ENCODE results near the gene R3HDM1. TPM values are rescaled to one million over a fixed set of nuclear protein-coding genes. Genes with fewer than 3 reads are reported as not detected.

Gene R3HDM1
- 10 to 100 TPM; 11.3 to 24.3 (median 18.5) TPM for total RNA-seq
- polyA plus RNA-seq: 1 to 10 TPM; 5.7 to 9.4 TPM
- long read RNA-seq, donor 1, partial matches to known transcripts: 9 of 11 reads
- long read RNA-seq, donor 1, other reads (novel, unspliced or antisense): 0 of 11 reads
- long read RNA-seq, donor 2, full-length matches to known transcripts: 1 of 19 reads
- long read RNA-seq, donor 2, partial matches to known transcripts: 15 of 19 reads
- long read RNA-seq, donor 2, other reads (novel, unspliced or antisense): 3 of 19 reads
- long read RNA-seq, donor 3, partial matches to known transcripts: 18 of 18 reads
- long read RNA-seq, donor 3, other reads (novel, unspliced or antisense): 0 of 18 reads

DNA sequence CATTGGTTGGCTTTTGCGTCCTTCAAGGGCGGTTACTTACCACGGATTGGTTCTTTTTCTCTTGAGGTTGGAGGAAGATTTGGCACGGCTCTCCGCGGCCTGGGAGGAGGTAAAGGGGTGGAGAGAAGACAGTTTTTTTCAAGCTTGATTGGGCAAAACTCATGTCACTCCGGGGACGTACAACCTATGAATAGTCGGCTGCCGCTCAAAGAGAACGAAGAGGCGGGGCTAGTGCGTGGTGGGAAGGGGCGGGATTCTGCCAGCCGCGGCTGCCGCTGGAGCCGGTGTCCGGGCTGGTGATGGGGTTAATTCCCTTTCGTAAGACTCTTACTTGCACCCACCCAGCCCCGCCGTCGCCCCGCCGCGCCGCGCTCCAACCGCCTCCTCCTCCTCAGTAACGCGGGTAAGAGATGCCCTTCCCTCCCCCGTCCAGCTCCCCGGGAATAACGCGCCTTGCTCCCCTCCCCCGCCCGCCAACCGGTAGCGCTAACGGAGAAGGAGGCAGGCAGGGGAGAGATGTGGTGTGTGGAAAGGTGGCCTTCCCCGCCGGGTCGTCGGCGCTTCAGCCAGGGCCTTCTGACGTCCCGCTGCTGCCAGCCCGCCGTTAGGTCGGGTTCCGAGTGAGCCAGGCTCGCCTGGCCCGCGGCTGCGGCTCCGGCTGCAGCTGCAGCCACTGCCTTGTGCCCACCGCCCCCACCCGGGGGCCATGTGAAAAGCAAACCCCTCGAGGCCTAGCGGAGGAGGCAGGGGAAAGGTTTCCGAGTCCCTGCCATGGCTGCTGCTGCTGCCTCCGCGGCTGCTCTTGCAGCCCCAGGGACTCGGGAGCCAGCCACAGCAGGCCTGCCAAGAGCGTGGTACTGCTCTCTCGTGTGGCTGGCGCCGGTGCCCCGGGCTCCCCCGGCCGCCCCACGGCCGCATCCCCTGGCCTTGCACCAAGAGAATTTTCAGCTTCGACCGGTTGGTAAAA lies at the start of gene R3HDM1:
Gene R3HDM1, plus strand, starts transcription at position 254 of the 967 bp plus-strand sequence. CDS start 73,362 bp downstream, outside the sequence.
- 0 to 1% (median 0%) methylated on average over 50 to 75 of the region's 75 CpGs for WGBS, 4 donors
- Histone ChIP-seq H3K4me3 (peak within 1 kb of the TSS; percentile 61 to 92 (median 80)), H3K27ac (peak within 1 kb of the TSS; percentile 82 to 97 (median 93)), H3K36me3 (no peaks in the 10 kb centered on the region), H3K27me3 (no peaks in the 10 kb centered on the region), H3K4me1 (peaks cover 0 to 21% (median 7%) of the 10 kb centered on the region in 12 donors), H3K9me3 (no peaks in the 10 kb centered on the region)
- intact Hi-C loops (cut with DNase I): loop anchor here in 4 of 10 donors (2.0 to 10.0 kb wide), 6 partner anchors 209 to 614 kb away; partner anchors contain the start of genes UBXN4 (in 4 of the 4), CCNT2 (in 3 of the 4) and RAB3GAP1 (in 2 of the 4)
- TF ChIP-seq POLR2A (IDR thresholded peaks at IDR 0.05): peak in 1 of 2 donors; percentile 61
- TF ChIP-seq, protein P1, sequence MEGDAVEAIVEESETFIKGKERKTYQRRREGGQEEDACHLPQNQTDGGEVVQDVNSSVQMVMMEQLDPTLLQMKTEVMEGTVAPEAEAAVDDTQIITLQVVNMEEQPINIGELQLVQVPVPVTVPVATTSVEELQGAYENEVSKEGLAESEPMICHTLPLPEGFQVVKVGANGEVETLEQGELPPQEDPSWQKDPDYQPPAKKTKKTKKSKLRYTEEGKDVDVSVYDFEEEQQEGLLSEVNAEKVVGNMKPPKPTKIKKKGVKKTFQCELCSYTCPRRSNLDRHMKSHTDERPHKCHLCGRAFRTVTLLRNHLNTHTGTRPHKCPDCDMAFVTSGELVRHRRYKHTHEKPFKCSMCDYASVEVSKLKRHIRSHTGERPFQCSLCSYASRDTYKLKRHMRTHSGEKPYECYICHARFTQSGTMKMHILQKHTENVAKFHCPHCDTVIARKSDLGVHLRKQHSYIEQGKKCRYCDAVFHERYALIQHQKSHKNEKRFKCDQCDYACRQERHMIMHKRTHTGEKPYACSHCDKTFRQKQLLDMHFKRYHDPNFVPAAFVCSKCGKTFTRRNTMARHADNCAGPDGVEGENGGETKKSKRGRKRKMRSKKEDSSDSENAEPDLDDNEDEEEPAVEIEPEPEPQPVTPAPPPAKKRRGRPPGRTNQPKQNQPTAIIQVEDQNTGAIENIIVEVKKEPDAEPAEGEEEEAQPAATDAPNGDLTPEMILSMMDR (IDR thresholded peaks at IDR 0.05): peak in 3 of 12 donors; percentile 13 to 24 (median 16)
- peak; percentile 97 for ATAC-seq
- DNase-seq: peak; percentile 95 to 100 (median 99)

DNA sequence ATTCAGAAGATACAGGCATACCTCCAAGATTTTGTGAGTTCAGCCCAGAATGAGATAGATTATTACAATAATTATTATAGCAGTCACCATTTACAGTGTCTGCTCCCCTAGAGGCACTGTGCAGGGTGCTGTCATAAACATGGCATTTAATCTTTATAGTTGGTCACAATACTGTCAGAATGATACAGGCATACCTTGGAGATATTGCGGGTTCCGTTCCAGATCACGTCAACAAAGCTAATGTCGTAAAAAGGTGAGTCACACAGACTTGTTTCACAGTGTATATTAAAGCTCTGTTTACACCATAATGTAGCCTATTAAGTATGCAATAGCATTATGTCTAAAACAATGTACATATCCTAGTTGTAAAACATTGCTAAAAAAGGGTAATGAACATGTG lies 45.8 kb upstream of the R3HDM1 start:
- Histone ChIP-seq H3K4me1 (no peaks in the 10 kb centered on the region), H3K4me3 (no peak overlapping the region), H3K36me3 (peaks cover 0 to 4% (median 0%) of the 10 kb centered on the region in 9 donors), H3K9me3 (peaks cover 0 to 13% (median 0%) of the 10 kb centered on the region in 12 donors), H3K27me3 (no peaks in the 10 kb centered on the region), H3K27ac (no peak overlapping the region)
- WGBS, 4 donors: 96 to 99% (median 98%) methylated on average over 4 of the region's 4 CpGs
- ATAC-seq: no peak
- no peak for DNase-seq
- intact Hi-C loops (cut with DNase I): no loop called here
- no peak for TF ChIP-seq POLR2A (IDR thresholded peaks at IDR 0.05)
- TF ChIP-seq, protein P1 (IDR thresholded peaks at IDR 0.05): no peak

DNA sequence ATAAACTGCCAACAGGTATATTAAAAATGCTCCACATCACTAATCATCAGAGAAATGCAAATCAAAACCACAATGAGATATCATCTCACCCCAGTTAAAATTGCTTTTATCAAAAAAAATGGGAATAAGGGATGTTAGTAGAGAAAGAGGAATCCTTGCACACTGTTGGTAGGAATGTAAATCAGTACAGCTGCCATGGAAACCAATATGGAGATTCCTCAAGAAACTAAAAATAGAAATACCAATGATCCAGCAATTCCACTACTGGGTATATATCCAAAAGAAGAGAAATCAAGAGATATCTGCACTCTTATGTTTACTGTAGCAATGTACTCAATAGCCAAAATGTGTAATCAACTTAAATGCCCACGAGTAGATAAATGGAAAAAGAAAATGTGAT lies 40.9 kb upstream of the R3HDM1 start:
- Histone ChIP-seq H3K36me3 (peaks cover 0 to 4% (median 0%) of the 10 kb centered on the region in 9 donors), H3K4me3 (no peak overlapping the region), H3K27me3 (no peaks in the 10 kb centered on the region), H3K9me3 (peaks cover 0 to 13% (median 0%) of the 10 kb centered on the region in 12 donors), H3K4me1 (no peaks in the 10 kb centered on the region), H3K27ac (no peak overlapping the region)
- 91 to 98% (median 93%) methylated on average over 1 of the region's 1 CpG for whole genome bisulfite sequencing, 4 donors
- ATAC-seq (no peak), DNase-seq (no peak)
- no peak for TF ChIP-seq POLR2A (IDR thresholded peaks at IDR 0.05)
- TF ChIP-seq, protein P1 (IDR thresholded peaks at IDR 0.05): no peak
- intact Hi-C loops (cut with DNase I): no loop called here

All from heart left ventricle (tissue), 16 donors.